ENCODE data around the gene CENPT. TPM values are rescaled to one million over a fixed set of nuclear protein-coding genes. Genes with fewer than 3 reads are reported as not detected.

Gene CENPT
- total and polyA plus RNA-seq, 10 of the 15 experiments (the other 5 are each of a cell fraction or from before 2014, with no cell fraction given), result 1.1 to 45.7 (median 24.5) TPM

- no peaks in the 10 kb centered on the region; the same call in 1 of the 2 replicates for H4K20me1 ChIP-seq (ENCODE audit: control insufficient read depth, insufficient read depth)
- TF ChIP-seq POLR2AphosphoS2 (IDR thresholded peaks at IDR 0.05; ENCODE audit: low read depth, low read length) (no peak), RB1 (IDR thresholded peaks at IDR 0.05; ENCODE audit: borderline replicate concordance) (no peak), IKZF2 (IDR thresholded peaks at IDR 0.05) (no peak), STAT1 (conservative IDR thresholded peaks at IDR 0.05) (no peak), PKNOX1 (IDR thresholded peaks at IDR 0.05) (no peak), KAT2A (conservative IDR thresholded peaks at IDR 0.05; ENCODE audit: control insufficient read depth, low read depth, low read length) (no peak), BMI1 (IDR thresholded peaks at IDR 0.05; ENCODE audit: borderline replicate concordance) (no peak), ZNF217 (IDR thresholded peaks at IDR 0.05) (no peak), E4F1 (IDR thresholded peaks at IDR 0.05; ENCODE audit: borderline replicate concordance, partially characterized antibody) (no peak), PAX5 (IDR thresholded peaks at IDR 0.05; ENCODE audit: borderline replicate concordance, low read depth, low read length) (no peak), ZBED1 (IDR thresholded peaks at IDR 0.05; ENCODE audit: borderline replicate concordance) (no peak), WRNIP1 (IDR thresholded peaks at IDR 0.05; ENCODE audit: borderline replicate concordance, low read depth, low read length) (no peak), SMC3 (IDR thresholded peaks at IDR 0.05; ENCODE audit: borderline replicate concordance, low read length) (no peak), TCF3 (IDR thresholded peaks at IDR 0.05; ENCODE audit: borderline replicate concordance, insufficient read depth, low read depth, low read length) (no peak), NFYB (IDR thresholded peaks at IDR 0.05; ENCODE audit: insufficient read depth, low read depth, low read length) (no peak), ZNF24 (IDR thresholded peaks at IDR 0.05) (no peak)
- no peaks in the 10 kb centered on the region for H3K27me3 ChIP-seq (replicated peaks in 1 of 2; ENCODE audit: control insufficient read depth in 2 of 2, insufficient read depth in 2 of 2, low read length in 1 of 2)
- CTCF ChIA-PET, result interaction anchor here (3.1 kb wide), 1 partner anchor 9 kb away, joined by 20 read pairs; no protein-coding TSS in a partner anchor
- H3K4me1 ChIP-seq (ENCODE audit: control insufficient read depth, insufficient read depth, low read length), result no peaks in the 10 kb centered on the region
- H3K4me2 ChIP-seq (ENCODE audit: control insufficient read depth, insufficient read depth), result no peak overlapping the region
- no peak overlapping the region for H2AFZ ChIP-seq (ENCODE audit: control insufficient read depth, low read depth, low read length)
- peaks cover 3 to 4% of the 10 kb centered on the region in 2 experiments; a peak in 3 of 4 replicates for H3K36me3 ChIP-seq (ENCODE audit: control insufficient read depth in 2 of 2, insufficient read depth in 2 of 2, low read length in 1 of 2)
- in situ Hi-C loops (cut with MboI), result no loop called here
- WGBS (ENCODE audit: insufficient coverage, insufficient replicate concordance, low lambda C conversion rate, missing lambda C conversion rate), result 80% methylated on average over 8 of the region's 8 CpGs
- no peak for DNase-seq (ENCODE audit: low read depth, low spot score)
- no peak for FAIRE-seq
- POLR2A ChIA-PET, result interaction anchor here (0.6 kb wide), 1 partner anchor 419 kb away, joined by 5 read pairs; no protein-coding TSS in a partner anchor
- H3K4me3 ChIP-seq, result no peak overlapping the region
- no peak overlapping the region for H3K27ac ChIP-seq (ENCODE audit: control insufficient read depth, insufficient read depth)
- no peak overlapping the region for H3K9ac ChIP-seq (ENCODE audit: control insufficient read depth, insufficient read depth, low read length)
- no peaks in the 10 kb centered on the region for H3K9me3 ChIP-seq (replicated peaks; ENCODE audit: control insufficient read depth, insufficient read depth, low read length)
- SMC1A ChIA-PET (ENCODE audit: uncharacterized antibody, unreplicated experiment), result no interaction called here
- ATAC-seq, result no peak
- no peaks in the 10 kb centered on the region for H3K79me2 ChIP-seq (ENCODE audit: control insufficient read depth, insufficient read depth, low read length)
- intact Hi-C loops (cut with micrococcal nuclease; ENCODE audit: unreplicated experiment), result no loop called here
- no TSS peak for BruUV-seq (replicated peaks)
- RAD21 ChIA-PET (ENCODE audit: unreplicated experiment), result interaction anchor here (1.2 kb wide), 1 partner anchor 19 kb away, joined by 3 read pairs; the partner anchor contains the start of genes RANBP10 and TSNAXIP1
Measured at GRCh38 chr16:67825119-67825518, 22.4 kb downstream of the CENPT start.

Measured in GM12878 (cell line).